ENCODE results near the gene HS3ST5. TPM values are rescaled to one million over a fixed set of nuclear protein-coding genes. Genes with fewer than 3 reads are reported as not detected.
"Not testable (repeated sequence)": the region's sequence is repeated elsewhere in the genome, so short reads cannot be mapped to it uniquely, and the experiment has no call there.

The HS3ST5 gene
- total and polyA plus RNA-seq, 7 experiments from 2014 or later = not detected

- no peaks in the 10 kb centered on the region for H3K27me3 ChIP-seq (ENCODE audit: control insufficient read depth in 2 of 2, insufficient read depth in 2 of 2, low read length in 2 of 2)
- Mint-ChIP-seq H3K27me3 (peaks cover 0 to 3% (median 0%) of the 10 kb centered on the region in 5 donors), H3K36me3 (no peaks in the 10 kb centered on the region), H3K9me3 (peaks cover 0 to 2% (median 0%) of the 10 kb centered on the region in 11 donors), H3K4me1 (no peaks in the 10 kb centered on the region), H3K27ac (no peak overlapping the region), H3K4me3 (no peak overlapping the region)
- H3K9me3 ChIP-seq (ENCODE audit: control insufficient read depth in 2 of 3, low read length in 3 of 3) = no peaks in the 10 kb centered on the region
- ATAC-seq (no peak), DNase-seq (no peak)
- H3K27ac ChIP-seq (ENCODE audit: low read depth, low read length) = no peak overlapping the region
- ChIA-PET CTCF (no interaction called here), POLR2A (no interaction called here)
- no peak overlapping the region for H3K4me3 ChIP-seq (ENCODE audit: low read length)
- no peaks in the 10 kb centered on the region for H3K36me3 ChIP-seq (ENCODE audit: control insufficient read depth in 2 of 3, insufficient read depth in 3 of 3, low read length in 3 of 3)
- intact Hi-C loops (cut with micrococcal nuclease) = no loop called here
- H3K4me1 ChIP-seq (ENCODE audit: control insufficient read depth in 2 of 2, insufficient read depth in 2 of 2, low read length in 2 of 2) = no peaks in the 10 kb centered on the region
These were observed 95.7 kb downstream of the HS3ST5 start for GRCh38 chr6:114247101-114247500.

- POLR2A ChIA-PET = no interaction called here
- intact Hi-C loops (cut with micrococcal nuclease) = no loop called here
- no peaks in the 10 kb centered on the region for H3K9me3 ChIP-seq (ENCODE audit: control insufficient read depth in 2 of 3, low read length in 3 of 3)
- no peak overlapping the region for H3K4me3 ChIP-seq (ENCODE audit: low read length)
- Mint-ChIP-seq H3K4me1 (no peaks in the 10 kb centered on the region), H3K27ac (no peak overlapping the region), H3K27me3 (peaks cover 0 to 3% (median 0%) of the 10 kb centered on the region in 5 donors), H3K9me3 (peaks cover 0 to 6% (median 0%) of the 10 kb centered on the region in 11 donors), H3K4me3 (no peak overlapping the region), H3K36me3 (no peaks in the 10 kb centered on the region)
- CTCF ChIA-PET = no interaction called here
- H3K36me3 ChIP-seq (ENCODE audit: control insufficient read depth in 2 of 3, insufficient read depth in 3 of 3, low read length in 3 of 3) = no peaks in the 10 kb centered on the region
- H3K27ac ChIP-seq (ENCODE audit: low read depth, low read length) = no peak overlapping the region
- H3K4me1 ChIP-seq (ENCODE audit: control insufficient read depth in 2 of 2, insufficient read depth in 2 of 2, low read length in 2 of 2) = no peaks in the 10 kb centered on the region
- ATAC-seq = no peak
- H3K27me3 ChIP-seq (ENCODE audit: control insufficient read depth in 2 of 2, insufficient read depth in 2 of 2, low read length in 2 of 2) = no peaks in the 10 kb centered on the region
- DNase-seq = no peak
These were observed 102.0 kb downstream of the HS3ST5 start for GRCh38 chr6:114240796-114241195.

GRCh38 chr6:114228675-114229074 is 114.1 kb downstream of the HS3ST5 start:
- no peak overlapping the region for H3K27ac ChIP-seq (ENCODE audit: low read depth, low read length)
- intact Hi-C loops (cut with micrococcal nuclease) = no loop called here
- ATAC-seq (no peak), DNase-seq (no peak)
- ChIA-PET CTCF (no interaction called here), POLR2A (no interaction called here)
- peaks cover 0 to 13% (median 3%) of the 10 kb centered on the region in 11 donors for H3K9me3 Mint-ChIP-seq
- H3K36me3 ChIP-seq (ENCODE audit: control insufficient read depth in 2 of 3, insufficient read depth in 3 of 3, low read length in 3 of 3) = no peaks in the 10 kb centered on the region
- H3K4me3 ChIP-seq (ENCODE audit: low read length) = no peak overlapping the region
- H3K27me3 Mint-ChIP-seq = peaks cover 0 to 4% (median 0%) of the 10 kb centered on the region in 5 donors
- H3K27ac Mint-ChIP-seq = no peak overlapping the region
- no peaks in the 10 kb centered on the region for H3K4me1 ChIP-seq (ENCODE audit: control insufficient read depth in 2 of 2, insufficient read depth in 2 of 2, low read length in 2 of 2)
- peaks cover 0 to 2% of the 10 kb centered on the region in 2 donors for H3K27me3 ChIP-seq (ENCODE audit: control insufficient read depth in 2 of 2, insufficient read depth in 2 of 2, low read length in 2 of 2)
- no peak overlapping the region for H3K4me3 Mint-ChIP-seq
- H3K4me1 Mint-ChIP-seq = no peaks in the 10 kb centered on the region
- H3K36me3 Mint-ChIP-seq = no peaks in the 10 kb centered on the region
- no peaks in the 10 kb centered on the region for H3K9me3 ChIP-seq (ENCODE audit: control insufficient read depth in 2 of 3, low read length in 3 of 3)

GRCh38 chr6:114227944-114228468 is 114.8 kb downstream of the HS3ST5 start:
- Mint-ChIP-seq H3K4me3 (no peak overlapping the region), H3K27me3 (peaks cover 0 to 4% (median 0%) of the 10 kb centered on the region in 5 donors), H3K27ac (no peak overlapping the region), H3K36me3 (no peaks in the 10 kb centered on the region), H3K4me1 (no peaks in the 10 kb centered on the region), H3K9me3 (peaks cover 0 to 13% (median 3%) of the 10 kb centered on the region in 11 donors)
- CTCF ChIA-PET = no interaction called here
- no peaks in the 10 kb centered on the region for H3K4me1 ChIP-seq (ENCODE audit: control insufficient read depth in 2 of 2, insufficient read depth in 2 of 2, low read length in 2 of 2)
- no peaks in the 10 kb centered on the region for H3K36me3 ChIP-seq (ENCODE audit: control insufficient read depth in 2 of 3, insufficient read depth in 3 of 3, low read length in 3 of 3)
- no peaks in the 10 kb centered on the region for H3K9me3 ChIP-seq (ENCODE audit: control insufficient read depth in 2 of 3, low read length in 3 of 3)
- H3K4me3 ChIP-seq (ENCODE audit: low read length) = no peak overlapping the region
- ATAC-seq = no peak
- H3K27ac ChIP-seq (ENCODE audit: low read depth, low read length) = no peak overlapping the region
- intact Hi-C loops (cut with micrococcal nuclease) = no loop called here
- no peaks in the 10 kb centered on the region for H3K27me3 ChIP-seq (ENCODE audit: control insufficient read depth in 2 of 2, insufficient read depth in 2 of 2, low read length in 2 of 2)
- POLR2A ChIA-PET = no interaction called here
- no peak for DNase-seq

GRCh38 chr6:114220241-114220640 is 122.6 kb downstream of the HS3ST5 start:
- Mint-ChIP-seq H3K27me3 (peaks cover 0 to 5% (median 0%) of the 10 kb centered on the region in 5 donors), H3K4me1 (no peaks in the 10 kb centered on the region), H3K9me3 (peaks cover 0 to 5% (median 0%) of the 10 kb centered on the region in 11 donors), H3K4me3 (no peak overlapping the region), H3K27ac (no peak overlapping the region), H3K36me3 (no peaks in the 10 kb centered on the region)
- H3K27me3 ChIP-seq (ENCODE audit: control insufficient read depth in 2 of 2, insufficient read depth in 2 of 2, low read length in 2 of 2) = no peaks in the 10 kb centered on the region
- DNase-seq (no peak), ATAC-seq (no peak)
- no peaks in the 10 kb centered on the region for H3K9me3 ChIP-seq (ENCODE audit: control insufficient read depth in 2 of 3, low read length in 3 of 3)
- ChIA-PET POLR2A (no interaction called here), CTCF (no interaction called here)
- H3K4me1 ChIP-seq (ENCODE audit: control insufficient read depth in 2 of 2, insufficient read depth in 2 of 2, low read length in 2 of 2) = no peaks in the 10 kb centered on the region
- no peaks in the 10 kb centered on the region for H3K36me3 ChIP-seq (ENCODE audit: control insufficient read depth in 2 of 3, insufficient read depth in 3 of 3, low read length in 3 of 3)
- no peak overlapping the region for H3K27ac ChIP-seq (ENCODE audit: low read depth, low read length)
- H3K4me3 ChIP-seq (ENCODE audit: low read length) = no peak overlapping the region
- intact Hi-C loops (cut with micrococcal nuclease) = no loop called here

- Histone ChIP-seq H3K27me3 (ENCODE audit: control insufficient read depth in 2 of 2, insufficient read depth in 2 of 2, low read length in 2 of 2) (no peaks in the 10 kb centered on the region), H3K9me3 (ENCODE audit: control insufficient read depth in 2 of 3, low read length in 3 of 3) (no peaks in the 10 kb centered on the region), H3K36me3 (ENCODE audit: control insufficient read depth in 2 of 3, insufficient read depth in 3 of 3, low read length in 3 of 3) (no peaks in the 10 kb centered on the region), H3K4me3 (ENCODE audit: low read length) (no peak overlapping the region), H3K27ac (ENCODE audit: low read depth, low read length) (no peak overlapping the region), H3K4me1 (ENCODE audit: control insufficient read depth in 2 of 2, insufficient read depth in 2 of 2, low read length in 2 of 2) (no peaks in the 10 kb centered on the region)
- Mint-ChIP-seq H3K4me3 (no peak overlapping the region), H3K36me3 (no peaks in the 10 kb centered on the region), H3K9me3 (peaks cover 0 to 5% (median 0%) of the 10 kb centered on the region in 11 donors), H3K4me1 (no peaks in the 10 kb centered on the region), H3K27ac (no peak overlapping the region), H3K27me3 (peaks cover 0 to 5% (median 0%) of the 10 kb centered on the region in 5 donors)
- ATAC-seq = no peak
- POLR2A ChIA-PET = no interaction called here
- DNase-seq = no peak
- CTCF ChIA-PET = no interaction called here
- intact Hi-C loops (cut with micrococcal nuclease) = no loop called here
These were observed 124.1 kb downstream of the HS3ST5 start for GRCh38 chr6:114218437-114219340.

GRCh38 chr6:114217996-114218395 is 124.8 kb downstream of the HS3ST5 start:
- H3K27me3 ChIP-seq (ENCODE audit: control insufficient read depth in 2 of 2, insufficient read depth in 2 of 2, low read length in 2 of 2); ATAC-seq; H3K27me3 Mint-ChIP-seq; H3K36me3 ChIP-seq (ENCODE audit: control insufficient read depth in 2 of 3, insufficient read depth in 3 of 3, low read length in 3 of 3); POLR2A ChIA-PET; intact Hi-C loops (cut with micrococcal nuclease); H3K4me3 Mint-ChIP-seq; CTCF ChIA-PET; DNase-seq; H3K27ac Mint-ChIP-seq; H3K4me1 ChIP-seq (ENCODE audit: control insufficient read depth in 2 of 2, insufficient read depth in 2 of 2, low read length in 2 of 2); H3K36me3 Mint-ChIP-seq; H3K27ac ChIP-seq (ENCODE audit: low read depth, low read length); H3K4me1 Mint-ChIP-seq; H3K4me3 ChIP-seq (ENCODE audit: low read length); H3K9me3 Mint-ChIP-seq; H3K9me3 ChIP-seq (ENCODE audit: control insufficient read depth in 2 of 3, low read length in 3 of 3): not testable (repeated sequence)

Measured in naive thymus-derived CD4-positive, alpha-beta T cell (primary cell).